WTC11 (cell line): Measurements from ENCODE around the gene C19orf44.
"Not testable (repeated sequence)": the region's sequence is repeated elsewhere in the genome, so short reads cannot be mapped to it uniquely, and the experiment has no call there.

ENCODE experiments used
- ESRRA ChIP-seq: sonication (generic); formaldehyde crosslinking; IDR thresholded peaks from 2 replicates; pipeline ENCODE4 v1.8.1; 2022; ENCODE audit warnings: mild to moderate bottlenecking, missing genetic modification reagents, borderline replicate concordance
- ETV6 ChIP-seq: sonication (generic); formaldehyde crosslinking; IDR thresholded peaks from 2 replicates; pipeline ENCODE4 v1.8.1; 2022; ENCODE audit warnings: mild to moderate bottlenecking, missing genetic modification reagents
- JAZF1 ChIP-seq: fragments of 250-450 bp; sonication (Bioruptor Pico); IDR thresholded peaks from 2 replicates; pipeline ENCODE4 v1.9.0; 2021; ENCODE audit warnings: moderate library complexity, mild to moderate bottlenecking, inconsistent platforms
- KAT7 ChIP-seq: sonication (generic); formaldehyde crosslinking; IDR thresholded peaks from 2 replicates; pipeline ENCODE4 v1.8.1; 2023; ENCODE audit warnings: missing genetic modification reagents, mild to moderate bottlenecking, borderline replicate concordance
- MYBL2 ChIP-seq: sonication (generic); formaldehyde crosslinking; IDR thresholded peaks from 2 replicates; pipeline ENCODE4 v1.8.1; 2023; ENCODE audit warnings: mild to moderate bottlenecking, moderate library complexity, missing genetic modification reagents
- NR1H2 ChIP-seq: sonication (generic); formaldehyde crosslinking; IDR thresholded peaks from 2 replicates; pipeline ENCODE4 v1.9.0; 2021; ENCODE audit warnings: mild to moderate bottlenecking, moderate library complexity, missing genetic modification reagents
- NR2C2 ChIP-seq: sonication (generic); formaldehyde crosslinking; IDR thresholded peaks from 2 replicates; pipeline ENCODE4 v1.8.0; 2022; ENCODE audit warnings: mild to moderate bottlenecking, missing genetic modification reagents
- SP1 ChIP-seq: sonication (generic); formaldehyde crosslinking; conservative IDR thresholded peaks from 2 replicates; pipeline ENCODE4 v1.8.1; 2022; ENCODE audit warnings: missing genetic modification reagents
- TF ChIP-seq, protein P1 (sequence below): fragments of 200-600 bp; IDR thresholded peaks from 2 replicates; pipeline ENCODE4 v1.8.0; 2022; ENCODE audit warnings: antibody characterized with exemption
- TF ChIP-seq, protein P2 (sequence below): sonication (generic); formaldehyde crosslinking; IDR thresholded peaks from 2 replicates; pipeline ENCODE4 v1.8.0; 2022; ENCODE audit warnings: mild to moderate bottlenecking, missing genetic modification reagents
- TF ChIP-seq, protein P3 (sequence below): sonication (generic); formaldehyde crosslinking; IDR thresholded peaks from 2 replicates; pipeline ENCODE4 v1.8.1; 2023; ENCODE audit warnings: mild to moderate bottlenecking, moderate library complexity, missing genetic modification reagents

DNA sequence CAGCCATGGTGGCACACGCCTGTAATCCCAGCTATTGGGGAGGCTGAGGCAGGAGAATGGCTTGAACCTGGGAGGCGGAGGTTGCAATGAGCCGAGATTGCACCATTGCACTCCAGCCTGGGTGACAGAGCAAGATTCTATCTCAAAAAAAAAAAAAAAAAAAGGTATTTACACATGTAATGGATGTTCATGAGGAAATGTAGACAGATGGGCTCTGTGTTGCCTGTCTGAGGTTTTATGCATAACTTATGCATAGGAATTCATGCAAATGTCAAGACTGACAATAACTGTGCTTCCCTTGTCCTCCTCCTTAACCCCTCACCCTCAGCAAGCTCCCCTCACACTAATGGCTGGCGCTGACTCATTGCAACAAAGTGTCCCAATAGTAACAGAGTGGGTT lies 9.7 kb upstream of the C19orf44 start:
- TF ChIP-seq, protein P1, sequence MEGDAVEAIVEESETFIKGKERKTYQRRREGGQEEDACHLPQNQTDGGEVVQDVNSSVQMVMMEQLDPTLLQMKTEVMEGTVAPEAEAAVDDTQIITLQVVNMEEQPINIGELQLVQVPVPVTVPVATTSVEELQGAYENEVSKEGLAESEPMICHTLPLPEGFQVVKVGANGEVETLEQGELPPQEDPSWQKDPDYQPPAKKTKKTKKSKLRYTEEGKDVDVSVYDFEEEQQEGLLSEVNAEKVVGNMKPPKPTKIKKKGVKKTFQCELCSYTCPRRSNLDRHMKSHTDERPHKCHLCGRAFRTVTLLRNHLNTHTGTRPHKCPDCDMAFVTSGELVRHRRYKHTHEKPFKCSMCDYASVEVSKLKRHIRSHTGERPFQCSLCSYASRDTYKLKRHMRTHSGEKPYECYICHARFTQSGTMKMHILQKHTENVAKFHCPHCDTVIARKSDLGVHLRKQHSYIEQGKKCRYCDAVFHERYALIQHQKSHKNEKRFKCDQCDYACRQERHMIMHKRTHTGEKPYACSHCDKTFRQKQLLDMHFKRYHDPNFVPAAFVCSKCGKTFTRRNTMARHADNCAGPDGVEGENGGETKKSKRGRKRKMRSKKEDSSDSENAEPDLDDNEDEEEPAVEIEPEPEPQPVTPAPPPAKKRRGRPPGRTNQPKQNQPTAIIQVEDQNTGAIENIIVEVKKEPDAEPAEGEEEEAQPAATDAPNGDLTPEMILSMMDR = not testable (repeated sequence)
- TF ChIP-seq ESRRA (CRISPR knock-in tag); ETV6; NR2C2 (CRISPR knock-in tag); JAZF1 (CRISPR knock-in tag); NR1H2; MYBL2; KAT7 (CRISPR knock-in tag); SP1 (CRISPR knock-in tag): not testable (repeated sequence)
- TF ChIP-seq, protein P2, sequence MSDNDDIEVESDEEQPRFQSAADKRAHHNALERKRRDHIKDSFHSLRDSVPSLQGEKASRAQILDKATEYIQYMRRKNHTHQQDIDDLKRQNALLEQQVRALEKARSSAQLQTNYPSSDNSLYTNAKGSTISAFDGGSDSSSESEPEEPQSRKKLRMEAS (CRISPR knock-in tag) = not testable (repeated sequence)
- TF ChIP-seq, protein P3, sequence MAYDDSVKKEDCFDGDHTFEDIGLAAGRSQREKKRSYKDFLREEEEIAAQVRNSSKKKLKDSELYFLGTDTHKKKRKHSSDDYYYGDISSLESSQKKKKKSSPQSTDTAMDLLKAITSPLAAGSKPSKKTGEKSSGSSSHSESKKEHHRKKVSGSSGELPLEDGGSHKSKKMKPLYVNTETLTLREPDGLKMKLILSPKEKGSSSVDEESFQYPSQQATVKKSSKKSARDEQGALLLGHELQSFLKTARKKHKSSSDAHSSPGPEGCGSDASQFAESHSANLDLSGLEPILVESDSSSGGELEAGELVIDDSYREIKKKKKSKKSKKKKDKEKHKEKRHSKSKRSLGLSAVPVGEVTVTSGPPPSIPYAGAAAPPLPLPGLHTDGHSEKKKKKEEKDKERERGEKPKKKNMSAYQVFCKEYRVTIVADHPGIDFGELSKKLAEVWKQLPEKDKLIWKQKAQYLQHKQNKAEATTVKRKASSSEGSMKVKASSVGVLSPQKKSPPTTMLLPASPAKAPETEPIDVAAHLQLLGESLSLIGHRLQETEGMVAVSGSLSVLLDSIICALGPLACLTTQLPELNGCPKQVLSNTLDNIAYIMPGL (CRISPR knock-in tag) = not testable (repeated sequence)
